HepG2 (cell line): ENCODE measurements around the gene PRR23A. TPM values are rescaled to one million over a fixed set of nuclear protein-coding genes. Genes with fewer than 3 reads are reported as not detected.

Experiments used
- ATAC-seq: fragments of 200-7000 bp; cut with Tn5 transposase; 3 replicates; pipeline ENCODE4 v1.9.1; 2020; ENCODE audit warnings: mild to moderate bottlenecking, moderate library complexity
- BruUV-seq: library from RNA; stranded (reverse); fragments of 400-500 nt; replicated peaks from 2 replicates; lab custom pipeline; 2021; lab: Mats Ljungman, UMichigan
- CTCF ChIA-PET: fragments of 300-600 bp; formaldehyde crosslinking; extraction: SDS; loops from one replicate; lab custom pipeline; 2021; ENCODE audit warnings: low total read pairs, inconsistent platforms, low intra/inter-chr PET ratio; lab: Yijun Ruan, JAX
- POLR2A ChIA-PET: fragments of 350-600 bp; sonication (Branson Sonifier 250); formaldehyde crosslinking; loops from one replicate; lab custom pipeline; 2020; ENCODE audit warnings: antibody characterized with exemption, inconsistent platforms; lab: Yijun Ruan, JAX
- DNase-seq: peaks from one replicate; pipeline ENCODE4 v3.0.0-alpha.2; 2015; ENCODE audit warnings: low spot score
- FAIRE-seq: peaks from 3 replicates; lab custom pipeline; 2011; peaks lifted over from hg19 to GRCh38; lab: Jason Lieb, UNC
- H2AFZ ChIP-seq: one replicate; pipeline ENCODE4 v1.6.1; 2011; ENCODE audit warnings: low read length, inconsistent platforms
- H3K27ac ChIP-seq: fragments of 300-600 bp; 3 replicates; pipeline ENCODE4 v1.8.0; 2011; ENCODE audit warnings: mixed run types, mild to moderate bottlenecking, mixed read lengths, low read length, inconsistent platforms; ENCODE audit not compliant: insufficient read depth; ENCODE audit errors: extremely low read length
- H3K27me3 ChIP-seq, 2 experiments: fragments of 200-600 bp in 1 of 2; 2 replicates in 1 of 2; 3 replicates in 1 of 2; pipeline versions ENCODE4 v1.6.0 to v1.8.0; 2011; ENCODE audit warnings: low read length in 2 of 2, mild to moderate bottlenecking in 2 of 2, moderate library complexity in 2 of 2, inconsistent platforms in 1 of 2; ENCODE audit not compliant: insufficient read depth in 2 of 2, control insufficient read depth in 1 of 2
- H3K36me3 ChIP-seq, 2 experiments: fragments of 200-600 bp in 1 of 2; replicated peaks in 1 of 2; 2 replicates in 1 of 2; 3 replicates in 1 of 2; pipeline versions ENCODE4 v1.5.1 to v1.8.0; 2011; ENCODE audit warnings: low read length in 2 of 2, inconsistent platforms in 1 of 2; ENCODE audit not compliant: insufficient read depth in 2 of 2, control insufficient read depth in 1 of 2
- H3K4me1 ChIP-seq: 2 replicates; pipeline ENCODE4 v1.5.1; 2012; ENCODE audit warnings: low read length, inconsistent platforms; ENCODE audit not compliant: insufficient read depth
- H3K4me2 ChIP-seq: 2 replicates; pipeline ENCODE4 v1.6.0; 2011; ENCODE audit warnings: low read depth, low read length, inconsistent platforms
- H3K4me3 ChIP-seq, 3 experiments: fragments of 200-600 bp in 1 of 3; sonication (generic), shearing (Covaris generic) in 1 of 3; replicated peaks in 1 of 3; 2 replicates each; pipeline ENCODE4 v1.5.1; 2011 to 2016; ENCODE audit warnings: low read length in 3 of 3, inconsistent platforms in 2 of 3, low read depth in 2 of 3, mild to moderate bottlenecking in 2 of 3, control low read depth in 1 of 3, mixed read lengths in 1 of 3; ENCODE audit not compliant: insufficient read depth in 1 of 3
- H3K79me2 ChIP-seq: one replicate; pipeline ENCODE4 v1.6.1; 2011; ENCODE audit warnings: low read length, inconsistent platforms; ENCODE audit not compliant: insufficient read depth
- H3K9ac ChIP-seq: 2 replicates; pipeline ENCODE4 v1.6.0; 2011; ENCODE audit warnings: mild to moderate bottlenecking, low read depth, low read length, inconsistent platforms; ENCODE audit not compliant: insufficient read depth
- H3K9me3 ChIP-seq: 2 replicates; pipeline ENCODE4 v1.5.1; 2012; ENCODE audit warnings: mild to moderate bottlenecking, low read length
- H4K20me1 ChIP-seq: 2 replicates; pipeline ENCODE4 v1.6.0; 2011; ENCODE audit warnings: inconsistent platforms, mild to moderate bottlenecking, low read length, moderate library complexity; ENCODE audit not compliant: insufficient read depth
- ATF2 ChIP-seq: sonication (generic); formaldehyde crosslinking; IDR thresholded peaks from 2 replicates; pipeline ENCODE4 v1.4.0; 2020; ENCODE audit warnings: missing genetic modification reagents
- FIP1L1 ChIP-seq: fragments of 200-400 bp; formaldehyde crosslinking; IDR thresholded peaks from 2 replicates; pipeline ENCODE4 v1.6.1; 2018; ENCODE audit warnings: low read depth, mild to moderate bottlenecking, low read length, moderate library complexity, borderline replicate concordance; ENCODE audit not compliant: insufficient read depth
- HNF4G ChIP-seq, 2 experiments: sonication (generic) in 1 of 2; formaldehyde crosslinking in 1 of 2; IDR thresholded peaks; 2 replicates each; pipeline versions ENCODE4 v1.4.0 to v1.6.1; 2011 to 2020; ENCODE audit warnings: borderline replicate concordance in 2 of 2, low read depth in 2 of 2, mild to moderate bottlenecking in 2 of 2, low read length in 1 of 2, missing genetic modification reagents in 1 of 2, moderate library complexity in 1 of 2
- NR3C1 ChIP-seq: sonication (generic); formaldehyde crosslinking; IDR thresholded peaks from 2 replicates; pipeline ENCODE4 v1.4.0; 2020; ENCODE audit warnings: missing genetic modification reagents
- ZBTB49 ChIP-seq: sonication (generic); formaldehyde crosslinking; IDR thresholded peaks from 2 replicates; pipeline ENCODE4 v1.4.0; 2020; ENCODE audit warnings: missing genetic modification reagents, borderline replicate concordance
- ZFP36 ChIP-seq: fragments of 150-350 bp; IDR thresholded peaks from 2 replicates; pipeline ENCODE4 v1.6.1; 2018; ENCODE audit warnings: borderline replicate concordance, low read length, low read depth; ENCODE audit not compliant: partially characterized antibody
- WGBS: methylation state at CpG from one replicate; pipeline ENCODE4 v1.1.6; 2017; ENCODE audit warnings: low lambda C conversion rate; 5-methylcytosine and 5-hydroxymethylcytosine counted together
- in situ Hi-C: cut with HindIII; loops from 2 replicates; pipeline ENCODE4 v1.10.0; 2017; ENCODE audit warnings: low pct_unique_long_range_greater_than_20kb; ENCODE audit not compliant: extremely low pct_ligation_motif_present
- intact Hi-C: fragments of 100-400 bp; cut with micrococcal nuclease; formaldehyde crosslinking; loops from one replicate; pipeline ENCODE4 v1.10.0; 2022; ENCODE audit not compliant: unreplicated experiment
- polyA plus RNA-seq, 8 experiments: library from polyadenylated mRNA; depleted of rRNA in 3 of 8; stranded (reverse) in 7 of 8; unstranded in 1 of 8; fragments of >200 nt; fragmentation: Illumina TruSeq in 4 of 8; extraction: Trizol in 4 of 8; gene quantifications; 2 replicates each; pipeline versions ENCODE4 v1.2.1 to v1.2.3, GENCODE V29; 2011 to 2016; ENCODE audit warnings: low read depth in 4 of 8, missing spikeins in 1 of 8, mixed read lengths in 1 of 8; ENCODE audit not compliant: insufficient read depth in 1 of 8
- total RNA-seq, 5 experiments: library from RNA; depleted of rRNA; stranded (reverse); fragments of >200 nt; fragmentation: Illumina TruSeq; extraction: Trizol; gene quantifications; 2 replicates each; pipeline ENCODE4 v1.2.3, GENCODE V29; 2016; ENCODE audit warnings: low read depth in 1 of 5

Gene PRR23A
- total and polyA plus RNA-seq, 2 of the 13 experiments (the other 11 are each of a cell fraction or from before 2014, with no cell fraction given) = not detected

- H3K27ac ChIP-seq = no peak overlapping the region
- peaks cover 1 to 9% of the 10 kb centered on the region in 2 experiments; a peak in 2 of 5 replicates for H3K27me3 ChIP-seq
- no peak overlapping the region for H2AFZ ChIP-seq
- no peaks in the 10 kb centered on the region for H3K9me3 ChIP-seq
- 1% methylated on average over 4 of the region's 4 CpGs for WGBS
- BruUV-seq = no TSS peak
- ChIA-PET CTCF (no interaction called here), POLR2A (no interaction called here)
- no peak for ATAC-seq
- H3K79me2 ChIP-seq = no peaks in the 10 kb centered on the region
- intact Hi-C loops (no loop called here), in situ Hi-C loops (no loop called here)
- TF ChIP-seq FIP1L1 = no peak
- no peak for TF ChIP-seq ZFP36
- TF ChIP-seq ATF2 (CRISPR knock-in tag) = no peak
- TF ChIP-seq HNF4G (IDR thresholded peaks at IDR 0.05; ENCODE audit: borderline replicate concordance, low read depth, low read length) = no peak
- no peak for TF ChIP-seq HNF4G (CRISPR knock-in tag; IDR thresholded peaks at IDR 0.05; ENCODE audit: borderline replicate concordance, low read depth)
- no peak for TF ChIP-seq ZBTB49 (CRISPR knock-in tag)
- no peak for TF ChIP-seq NR3C1 (CRISPR knock-in tag)
- TF ChIP-seq, all 625 proteins: peak for 0
- no peaks in the 10 kb centered on the region for H4K20me1 ChIP-seq
- no peak overlapping the region for H3K4me2 ChIP-seq
- DNase-seq (no peak), FAIRE-seq (no peak)
- no peaks in the 10 kb centered on the region for H3K36me3 ChIP-seq
- H3K9ac ChIP-seq = no peak overlapping the region
- no peaks in the 10 kb centered on the region for H3K4me1 ChIP-seq
- H3K4me3 ChIP-seq = no peak overlapping the region
Measured at GRCh38 chr3:138985932-138986331, 20.1 kb downstream of the PRR23A start.
